Body of pancreas (tissue), 4 donors: ENCODE data around the gene ARHGAP32. TPM values are rescaled to one million over a fixed set of nuclear protein-coding genes. Genes with fewer than 3 reads are reported as not detected.
"Not testable (repeated sequence)": the region's sequence is repeated elsewhere in the genome, so short reads cannot be mapped to it uniquely, and the experiment has no call there.

Experiments
- ATAC-seq: fragments of 150-250 bp; one replicate; pipeline ENCODE4 v1.9.1; 2016
- DNase-seq, 4 donors: peaks; one replicate each; pipeline ENCODE4 v3.0.0-alpha.2; 2019
- H3K27ac ChIP-seq, 4 donors: fragments of 200-600 bp; sonication (generic); 1 replicate in 3 of 4; 2 replicates in 1 of 4; pipeline versions ENCODE4 v1.5.1 to v1.6.1; 2016 to 2019; ENCODE audit warnings: mild to moderate bottlenecking in 1 of 4, mixed read lengths in 1 of 4, moderate library complexity in 1 of 4
- H3K27me3 ChIP-seq, 2 donors: fragments of 200-600 bp; sonication (generic); one replicate each; pipeline ENCODE4 v1.6.0; 2016; ENCODE audit warnings: mild to moderate bottlenecking in 1 of 2
- H3K36me3 ChIP-seq, 2 donors: fragments of 200-600 bp; sonication (generic); replicated peaks in 1 of 2; 2 replicates each; pipeline ENCODE4 v1.5.1; 2016; ENCODE audit warnings: low read depth in 2 of 2; ENCODE audit not compliant: insufficient read depth in 1 of 2
- H3K4me1 ChIP-seq: fragments of 200-600 bp; sonication (generic); one replicate; pipeline ENCODE4 v1.6.0; 2016
- H3K4me3 ChIP-seq, 2 donors: fragments of 200-600 bp; sonication (generic); 1 replicate in 1 of 2; 2 replicates in 1 of 2; pipeline ENCODE4 v1.5.1; 2016 to 2019
- H3K9me3 ChIP-seq, 3 donors: fragments of 200-600 bp; sonication (generic); 1 replicate in 2 of 3; 2 replicates in 1 of 3; pipeline ENCODE4 v1.5.1; 2016
- POLR2A ChIP-seq, 3 donors: fragments of 450-650 bp; IDR thresholded peaks; one replicate each; pipeline ENCODE4 v1.6.1; 2016; ENCODE audit warnings: antibody characterized with exemption in 3 of 3, mild to moderate bottlenecking in 2 of 3
- WGBS, 2 donors: methylation state at CpG; one replicate each; pipeline ENCODE4 v1.1.5; 2017; 5-methylcytosine and 5-hydroxymethylcytosine counted together
- intact Hi-C: fragments of 100-400 bp; cut with DNase I; formaldehyde crosslinking; loops from one replicate; pipeline ENCODE4 v1.15.1; 2023
- total RNA-seq, 2 donors: library from RNA; depleted of rRNA; stranded (reverse); fragments of >200 nt; gene quantifications; one replicate each; pipeline ENCODE4 v1.1.0, GENCODE V29; 2016
- TF ChIP-seq, protein P1 (sequence below), 7 experiments: fragments of 450-650 bp in 4 of 7; fragments of 200-600 bp in 3 of 7; sonication (generic) in 3 of 7; IDR thresholded peaks; one replicate each; pipeline ENCODE4 v1.5.1; 2016 to 2019; ENCODE audit warnings: antibody characterized with exemption in 7 of 7

ARHGAP32 gene
- total RNA-seq, 2 donors from 2014 or later: 26.0 to 30.4 TPM

GRCh38 chr11:128924104-128924503, 268.0 kb downstream of the ARHGAP32 start:
- H3K27me3 ChIP-seq: no peaks in the 10 kb centered on the region
- H3K9me3 ChIP-seq: no peaks in the 10 kb centered on the region
- H3K4me1 ChIP-seq: peaks cover 6% of the 10 kb centered on the region
- 64 to 71% methylated on average over 7 of the region's 7 CpGs for WGBS, 2 donors
- intact Hi-C loops: no loop called here
- no peak overlapping the region for H3K4me3 ChIP-seq
- no peak for ATAC-seq
- DNase-seq: no peak
- H3K27ac ChIP-seq: no peak overlapping the region
- H3K36me3 ChIP-seq: no peaks in the 10 kb centered on the region
- TF ChIP-seq, protein P1, sequence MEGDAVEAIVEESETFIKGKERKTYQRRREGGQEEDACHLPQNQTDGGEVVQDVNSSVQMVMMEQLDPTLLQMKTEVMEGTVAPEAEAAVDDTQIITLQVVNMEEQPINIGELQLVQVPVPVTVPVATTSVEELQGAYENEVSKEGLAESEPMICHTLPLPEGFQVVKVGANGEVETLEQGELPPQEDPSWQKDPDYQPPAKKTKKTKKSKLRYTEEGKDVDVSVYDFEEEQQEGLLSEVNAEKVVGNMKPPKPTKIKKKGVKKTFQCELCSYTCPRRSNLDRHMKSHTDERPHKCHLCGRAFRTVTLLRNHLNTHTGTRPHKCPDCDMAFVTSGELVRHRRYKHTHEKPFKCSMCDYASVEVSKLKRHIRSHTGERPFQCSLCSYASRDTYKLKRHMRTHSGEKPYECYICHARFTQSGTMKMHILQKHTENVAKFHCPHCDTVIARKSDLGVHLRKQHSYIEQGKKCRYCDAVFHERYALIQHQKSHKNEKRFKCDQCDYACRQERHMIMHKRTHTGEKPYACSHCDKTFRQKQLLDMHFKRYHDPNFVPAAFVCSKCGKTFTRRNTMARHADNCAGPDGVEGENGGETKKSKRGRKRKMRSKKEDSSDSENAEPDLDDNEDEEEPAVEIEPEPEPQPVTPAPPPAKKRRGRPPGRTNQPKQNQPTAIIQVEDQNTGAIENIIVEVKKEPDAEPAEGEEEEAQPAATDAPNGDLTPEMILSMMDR (IDR thresholded peaks at IDR 0.05): no peak

DNA sequence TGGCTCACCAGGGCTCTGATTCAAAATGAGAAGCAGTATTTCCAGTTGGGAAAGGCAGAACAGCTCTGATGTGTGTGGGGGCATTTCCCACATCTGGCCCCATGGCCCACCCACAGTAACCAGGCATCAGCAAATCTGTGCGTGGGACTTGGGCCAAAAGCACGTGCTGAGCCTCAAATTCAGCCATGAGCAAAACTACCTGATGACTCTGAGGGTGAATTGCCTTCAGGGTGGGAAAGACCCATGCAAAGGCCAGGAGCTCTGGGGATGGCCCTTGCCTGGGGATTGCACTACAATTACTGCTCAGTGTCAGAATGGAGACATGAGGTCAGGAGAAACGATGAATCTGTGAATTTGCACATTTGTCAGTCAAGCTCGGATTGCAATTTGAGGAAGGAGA, 270.3 kb downstream of the ARHGAP32 start:
- Histone ChIP-seq H3K9me3 (no peaks in the 10 kb centered on the region), H3K4me1 (peaks cover 6% of the 10 kb centered on the region), H3K27ac (no peak overlapping the region), H3K27me3 (no peaks in the 10 kb centered on the region), H3K4me3 (no peak overlapping the region), H3K36me3 (no peaks in the 10 kb centered on the region)
- ATAC-seq (no peak), DNase-seq (no peak)
- intact Hi-C loops: no loop called here
- WGBS, 2 donors: 73 to 78% methylated on average over 3 to 4 of the region's 4 CpGs
- TF ChIP-seq, protein P1 (IDR thresholded peaks at IDR 0.05): no peak

DNA sequence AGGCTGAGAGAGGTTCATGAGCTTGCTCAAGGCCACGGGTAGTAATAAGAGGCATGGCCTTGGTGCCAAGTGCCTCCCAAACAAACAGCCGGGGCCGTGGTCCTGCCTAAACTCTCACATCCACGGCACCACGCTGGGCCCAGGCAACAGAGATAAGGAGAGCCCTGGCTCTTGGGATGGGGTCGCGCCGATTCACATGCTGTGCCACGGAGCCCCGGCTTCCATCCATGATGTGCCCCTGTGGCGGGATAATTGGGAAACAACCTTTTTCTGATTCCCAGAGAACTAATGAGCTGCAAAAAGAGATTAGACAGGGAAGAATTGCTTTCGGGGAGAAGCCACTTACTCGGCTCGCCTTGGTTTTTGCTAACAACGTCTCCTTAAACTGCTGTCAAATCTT, 271.5 kb downstream of the ARHGAP32 start:
- WGBS, 2 donors: 77 to 85% methylated on average over 12 to 15 of the region's 15 CpGs
- intact Hi-C loops: no loop called here
- no peaks in the 10 kb centered on the region for H3K36me3 ChIP-seq
- H3K9me3 ChIP-seq: no peaks in the 10 kb centered on the region
- TF ChIP-seq, protein P1 (IDR thresholded peaks at IDR 0.05): no peak
- TF ChIP-seq POLR2A (IDR thresholded peaks at IDR 0.05): no peak
- no peak overlapping the region for H3K27ac ChIP-seq
- ATAC-seq: no peak
- peaks cover 6% of the 10 kb centered on the region for H3K4me1 ChIP-seq
- H3K4me3 ChIP-seq: no peak overlapping the region
- DNase-seq: no peak
- no peaks in the 10 kb centered on the region for H3K27me3 ChIP-seq

- intact Hi-C loops: not testable (repeated sequence)
Measured at GRCh38 chr11:128919635-128920034, 272.5 kb downstream of the ARHGAP32 start.

GRCh38 chr11:128919216-128919615, 272.9 kb downstream of the ARHGAP32 start:
- Histone ChIP-seq H3K9me3 (no peaks in the 10 kb centered on the region), H3K4me1 (no peaks in the 10 kb centered on the region), H3K27ac (no peak overlapping the region), H3K27me3 (no peaks in the 10 kb centered on the region), H3K4me3 (no peak overlapping the region), H3K36me3 (no peaks in the 10 kb centered on the region)
- no peak for ATAC-seq
- intact Hi-C loops: no loop called here
- 63 to 85% methylated on average over 5 of the region's 5 CpGs for WGBS, 2 donors
- no peak for DNase-seq
- TF ChIP-seq, protein P1 (IDR thresholded peaks at IDR 0.05): no peak
- no peak for TF ChIP-seq POLR2A (IDR thresholded peaks at IDR 0.05)

More at GRCh38 chr11:128919635-128920034, 272.5 kb downstream of the ARHGAP32 start:
- not testable (repeated sequence) for H3K36me3 ChIP-seq, H3K27me3 ChIP-seq, H3K4me3 ChIP-seq, DNase-seq, H3K27ac ChIP-seq, H3K4me1 ChIP-seq, ATAC-seq, H3K9me3 ChIP-seq
- 75 to 84% methylated on average over 5 to 7 of the region's 7 CpGs for WGBS, 2 donors
